Measurements from ENCODE around the gene RB1. TPM values are rescaled to one million over a fixed set of nuclear protein-coding genes. Genes with fewer than 3 reads are reported as not detected.
A peak's percentile ranks its signal among the peaks of the same experiment; 100 is the strongest.

RB1 gene
- total RNA-seq, 1 experiment from 2014 or later = 57.1 TPM

DNA sequence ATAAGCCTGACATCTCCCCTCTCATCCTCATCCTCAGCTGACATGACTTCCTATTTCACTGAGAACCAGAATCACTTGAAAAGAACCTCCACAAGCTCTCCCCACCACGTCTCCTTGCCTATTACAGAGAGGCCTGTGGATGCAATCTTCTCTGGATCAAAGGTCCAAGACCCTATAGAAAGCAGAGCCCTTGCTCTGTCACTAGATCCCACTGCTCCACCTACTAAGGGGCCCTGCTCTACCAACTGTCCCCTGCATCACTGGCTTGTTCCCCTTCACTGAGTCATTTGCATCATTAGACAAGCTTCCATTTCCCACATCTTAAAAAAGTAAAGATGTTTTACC, 188.5 kb downstream of the RB1 start:
- no peak for TF ChIP-seq EZH2 (IDR thresholded peaks at IDR 0.05; ENCODE audit: borderline replicate concordance, low read depth, low read length, poor library complexity, severe bottlenecking)
- TF ChIP-seq, protein P1, sequence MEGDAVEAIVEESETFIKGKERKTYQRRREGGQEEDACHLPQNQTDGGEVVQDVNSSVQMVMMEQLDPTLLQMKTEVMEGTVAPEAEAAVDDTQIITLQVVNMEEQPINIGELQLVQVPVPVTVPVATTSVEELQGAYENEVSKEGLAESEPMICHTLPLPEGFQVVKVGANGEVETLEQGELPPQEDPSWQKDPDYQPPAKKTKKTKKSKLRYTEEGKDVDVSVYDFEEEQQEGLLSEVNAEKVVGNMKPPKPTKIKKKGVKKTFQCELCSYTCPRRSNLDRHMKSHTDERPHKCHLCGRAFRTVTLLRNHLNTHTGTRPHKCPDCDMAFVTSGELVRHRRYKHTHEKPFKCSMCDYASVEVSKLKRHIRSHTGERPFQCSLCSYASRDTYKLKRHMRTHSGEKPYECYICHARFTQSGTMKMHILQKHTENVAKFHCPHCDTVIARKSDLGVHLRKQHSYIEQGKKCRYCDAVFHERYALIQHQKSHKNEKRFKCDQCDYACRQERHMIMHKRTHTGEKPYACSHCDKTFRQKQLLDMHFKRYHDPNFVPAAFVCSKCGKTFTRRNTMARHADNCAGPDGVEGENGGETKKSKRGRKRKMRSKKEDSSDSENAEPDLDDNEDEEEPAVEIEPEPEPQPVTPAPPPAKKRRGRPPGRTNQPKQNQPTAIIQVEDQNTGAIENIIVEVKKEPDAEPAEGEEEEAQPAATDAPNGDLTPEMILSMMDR (conservative IDR thresholded peaks at IDR 0.05; ENCODE audit: low read depth, low read length) = no peak
- Histone ChIP-seq H3K27me3 (replicated peaks; ENCODE audit: insufficient read depth, low read depth, low read length, poor library complexity) (no peaks in the 10 kb centered on the region), H3K36me3 (ENCODE audit: insufficient read depth, low read length, poor library complexity, severe bottlenecking) (no peaks in the 10 kb centered on the region), H3K4me3 (ENCODE audit: low read depth, low read length, poor library complexity, severe bottlenecking) (peak overlapping the region; percentile 32), H3K27ac (ENCODE audit: low read depth, low read length, poor library complexity, severe bottlenecking) (no peak overlapping the region), H3K9me3 (ENCODE audit: low read depth, low read length, poor library complexity, severe bottlenecking) (no peaks in the 10 kb centered on the region), H3K4me1 (ENCODE audit: insufficient read depth, low read length, poor library complexity, severe bottlenecking) (peaks cover 19% of the 10 kb centered on the region)
- intact Hi-C loops (cut with micrococcal nuclease; ENCODE audit: unreplicated experiment) = no loop called here
- BruUV-seq (replicated peaks) = no TSS peak
- ChIA-PET CTCF (no interaction called here), POLR2A (ENCODE audit: low non-redundant PET) (no interaction called here)
- no peak for DNase-seq (ENCODE audit: low spot score)

DNA sequence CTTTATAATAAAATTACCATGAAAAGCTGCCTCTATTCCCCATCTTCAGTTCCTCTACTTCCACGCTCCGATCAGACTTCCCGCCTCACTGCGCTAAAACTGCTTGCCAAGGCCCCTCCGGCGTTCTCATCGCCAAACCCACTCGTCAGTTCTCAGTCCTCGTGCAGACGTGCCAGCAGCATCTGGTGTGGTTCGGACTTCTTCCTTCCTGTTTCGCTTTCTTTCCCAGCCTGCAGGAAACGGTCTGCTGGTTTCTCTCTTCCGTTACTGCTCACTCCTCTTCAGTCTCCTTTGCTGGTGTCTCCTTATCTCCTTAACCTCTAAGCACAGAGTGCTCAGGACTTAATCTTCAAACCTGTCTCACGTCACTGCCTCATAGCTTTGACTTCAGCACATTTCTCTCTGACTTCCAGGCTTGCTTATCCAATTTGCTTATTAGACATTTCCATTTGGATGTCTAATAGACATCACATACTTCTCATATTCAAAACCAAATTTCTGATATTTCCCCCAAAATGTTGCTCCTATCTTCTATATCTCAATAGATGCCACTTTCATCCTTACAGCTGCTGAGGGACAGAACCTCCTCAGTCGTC, 189.0 kb downstream of the RB1 start:
- no peak for TF ChIP-seq EZH2 (IDR thresholded peaks at IDR 0.05; ENCODE audit: borderline replicate concordance, low read depth, low read length, poor library complexity, severe bottlenecking)
- TF ChIP-seq, protein P1 (conservative IDR thresholded peaks at IDR 0.05; ENCODE audit: low read depth, low read length) = no peak
- Histone ChIP-seq H3K27me3 (replicated peaks; ENCODE audit: insufficient read depth, low read depth, low read length, poor library complexity) (no peaks in the 10 kb centered on the region), H3K27ac (ENCODE audit: low read depth, low read length, poor library complexity, severe bottlenecking) (no peak overlapping the region), H3K36me3 (ENCODE audit: insufficient read depth, low read length, poor library complexity, severe bottlenecking) (no peaks in the 10 kb centered on the region), H3K9me3 (ENCODE audit: low read depth, low read length, poor library complexity, severe bottlenecking) (no peaks in the 10 kb centered on the region), H3K4me1 (ENCODE audit: insufficient read depth, low read length, poor library complexity, severe bottlenecking) (peaks cover 19% of the 10 kb centered on the region), H3K4me3 (ENCODE audit: low read depth, low read length, poor library complexity, severe bottlenecking) (peak overlapping the region; percentile 32)
- intact Hi-C loops (cut with micrococcal nuclease; ENCODE audit: unreplicated experiment) = no loop called here
- peak; percentile 83 for DNase-seq (ENCODE audit: low spot score)
- BruUV-seq (replicated peaks) = no TSS peak
- ChIA-PET CTCF (no interaction called here), POLR2A (ENCODE audit: low non-redundant PET) (no interaction called here)

DNA sequence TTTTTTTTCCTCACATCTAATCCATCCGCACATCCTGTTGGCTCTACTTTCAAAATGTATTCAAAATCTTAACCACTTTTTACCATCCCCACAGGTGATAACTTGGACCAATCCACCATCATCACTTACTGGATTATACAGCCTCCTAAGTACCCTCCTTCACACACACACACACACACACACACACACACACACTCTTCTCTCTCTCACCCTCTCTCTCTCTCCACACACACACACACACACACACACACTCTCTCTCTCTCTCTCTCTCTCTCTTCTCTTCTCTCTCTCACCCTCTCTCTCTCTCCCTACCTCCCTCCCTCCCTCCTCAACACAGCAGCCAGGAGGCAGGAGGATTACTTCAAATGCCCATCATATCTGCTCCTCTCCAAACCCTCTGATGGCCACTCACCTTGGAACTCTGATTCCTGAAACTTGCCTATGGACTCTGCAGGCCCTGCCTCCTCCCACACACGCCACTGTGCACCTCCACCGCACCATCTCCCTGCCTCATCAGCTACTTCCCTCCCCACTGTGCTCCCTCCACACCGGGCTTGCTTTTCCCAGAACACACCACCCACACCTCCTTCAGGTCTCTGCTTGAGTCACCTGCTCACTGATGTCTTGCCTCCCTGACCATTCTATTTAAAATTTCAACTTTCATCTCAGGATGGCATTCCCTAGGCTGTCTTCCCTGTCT, 189.7 kb downstream of the RB1 start:
- POLR2A ChIA-PET (ENCODE audit: low non-redundant PET) = no interaction called here
- peaks cover 19% of the 10 kb centered on the region for H3K4me1 ChIP-seq (ENCODE audit: insufficient read depth, low read length, poor library complexity, severe bottlenecking)
- H3K27me3 ChIP-seq (replicated peaks; ENCODE audit: insufficient read depth, low read depth, low read length, poor library complexity) = no peaks in the 10 kb centered on the region
- H3K9me3 ChIP-seq (ENCODE audit: low read depth, low read length, poor library complexity, severe bottlenecking) = no peaks in the 10 kb centered on the region
- H3K36me3 ChIP-seq (ENCODE audit: insufficient read depth, low read length, poor library complexity, severe bottlenecking) = no peaks in the 10 kb centered on the region
- TF ChIP-seq, protein P1 (conservative IDR thresholded peaks at IDR 0.05; ENCODE audit: low read depth, low read length) = no peak
- TF ChIP-seq EZH2 (IDR thresholded peaks at IDR 0.05; ENCODE audit: borderline replicate concordance, low read depth, low read length, poor library complexity, severe bottlenecking) = no peak
- no peak for DNase-seq (ENCODE audit: low spot score)
- no TSS peak for BruUV-seq (replicated peaks)
- intact Hi-C loops (cut with micrococcal nuclease; ENCODE audit: unreplicated experiment) = no loop called here
- H3K4me3 ChIP-seq (ENCODE audit: low read depth, low read length, poor library complexity, severe bottlenecking) = no peak overlapping the region
- CTCF ChIA-PET = no interaction called here
- no peak overlapping the region for H3K27ac ChIP-seq (ENCODE audit: low read depth, low read length, poor library complexity, severe bottlenecking)

Data from A673 (cell line).